Stimulated activated CD4-positive, alpha-beta T cell treated with anti-CD3 and anti-CD28 coated beads, Interleukin-1b, Interleukin-23, amount 100 ng/mL, for 24 hours (primary cell): Measurements from ENCODE around the gene COTL1.

Experiments
- DNase-seq, 4 experiments: peaks; one replicate each; pipeline ENCODE4 v3.0.0-alpha.2; 2020; ENCODE audit warnings: low read depth in 4 of 4, low spot score in 1 of 4

The COTL1 gene

DNA sequence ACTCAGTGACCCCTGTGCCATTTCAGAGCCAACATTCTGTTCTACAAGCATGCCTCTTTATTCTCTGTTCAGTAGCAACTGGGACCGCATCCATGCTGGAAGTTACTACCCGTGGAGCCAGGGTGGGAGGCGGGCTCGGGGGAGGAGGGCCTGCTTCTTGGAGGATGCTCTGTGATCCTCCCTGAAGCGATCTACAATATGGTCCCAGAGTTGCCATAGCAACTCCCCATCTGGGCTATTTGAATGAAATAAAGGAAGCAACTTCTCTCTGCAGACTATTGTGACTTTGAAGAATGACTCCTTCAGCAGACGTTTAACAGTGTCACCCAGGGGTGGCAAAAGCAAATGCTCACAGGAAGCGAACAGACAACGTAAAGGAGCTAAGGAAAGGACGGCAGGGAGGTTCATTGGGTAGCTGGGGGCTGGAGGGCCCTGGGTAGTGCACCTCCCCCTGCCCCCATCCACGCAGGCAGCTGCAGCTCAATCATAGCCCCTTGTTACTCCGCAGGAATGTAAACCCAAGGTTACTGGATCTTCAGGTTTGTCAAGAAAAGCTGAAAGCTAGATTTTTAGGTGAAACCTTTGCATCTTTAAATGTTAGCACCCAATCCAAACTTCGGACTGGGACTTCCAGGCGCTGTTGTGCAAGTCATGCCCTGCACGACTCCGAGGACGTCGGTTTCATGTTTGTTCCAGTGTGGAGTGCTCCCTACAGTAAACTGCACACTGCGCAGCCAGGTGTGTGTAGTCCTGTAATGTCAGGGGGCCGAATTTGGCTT lies 62.3 kb downstream of the COTL1 start:
- DNase-seq = no peak

DNA sequence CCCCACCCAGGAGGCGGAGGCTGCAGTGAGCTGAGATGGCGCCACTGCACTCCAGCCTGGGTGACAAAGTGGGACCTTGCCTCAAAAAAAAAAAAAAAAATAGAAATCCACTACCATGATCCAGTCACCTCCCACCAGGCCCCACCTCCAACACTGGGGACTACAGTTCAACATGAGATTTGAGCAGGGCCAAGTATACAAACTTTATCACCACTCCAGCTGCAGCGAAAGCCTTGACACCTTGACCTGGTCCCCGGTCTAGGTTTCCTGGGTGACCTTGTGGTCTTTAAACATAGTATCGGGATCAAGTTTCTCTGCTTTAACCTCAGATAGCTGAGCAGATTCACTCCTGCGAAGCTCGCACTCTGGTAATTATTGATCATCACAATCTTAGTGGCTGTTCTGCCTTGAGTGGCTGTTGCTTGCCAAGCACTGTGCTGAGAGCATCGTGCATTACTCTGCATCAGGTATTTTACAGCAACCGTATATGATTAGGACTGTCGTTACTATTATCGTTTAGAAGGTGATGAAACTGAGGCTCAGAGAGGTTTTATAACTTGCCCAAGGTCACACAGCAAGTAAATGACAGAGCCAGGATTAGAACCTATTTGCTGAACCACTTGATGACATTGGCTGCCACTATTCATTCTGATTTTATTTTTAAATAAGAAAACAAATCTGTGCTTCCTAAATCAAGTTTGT lies 63.1 kb downstream of the COTL1 start:
- DNase-seq = no peak

DNA sequence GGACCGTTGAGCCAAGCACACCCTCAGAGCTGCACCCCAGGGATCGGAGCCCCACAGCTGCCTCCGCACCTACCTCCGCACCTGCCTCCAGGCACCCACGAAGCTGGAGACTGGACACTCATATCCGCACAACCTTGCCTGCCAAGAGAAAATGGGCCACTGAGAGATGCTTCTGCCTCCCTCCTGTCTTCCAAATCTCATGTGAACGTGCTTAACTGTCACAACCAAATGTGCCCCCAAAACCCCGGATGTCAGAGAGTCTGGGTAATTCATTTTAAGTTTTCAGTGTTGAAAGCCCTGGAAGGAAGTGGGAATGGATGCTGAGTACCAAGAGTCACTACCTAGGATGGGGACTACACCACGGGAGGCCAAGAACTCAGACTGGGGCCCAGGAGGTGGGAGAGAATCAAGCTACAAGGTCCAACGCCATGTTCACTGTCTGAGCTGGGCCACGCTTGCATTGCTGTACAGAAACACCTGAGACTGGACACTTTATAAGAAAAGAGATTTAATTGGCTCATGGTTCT lies 63.9 kb downstream of the COTL1 start:
- no peak for DNase-seq

DNA sequence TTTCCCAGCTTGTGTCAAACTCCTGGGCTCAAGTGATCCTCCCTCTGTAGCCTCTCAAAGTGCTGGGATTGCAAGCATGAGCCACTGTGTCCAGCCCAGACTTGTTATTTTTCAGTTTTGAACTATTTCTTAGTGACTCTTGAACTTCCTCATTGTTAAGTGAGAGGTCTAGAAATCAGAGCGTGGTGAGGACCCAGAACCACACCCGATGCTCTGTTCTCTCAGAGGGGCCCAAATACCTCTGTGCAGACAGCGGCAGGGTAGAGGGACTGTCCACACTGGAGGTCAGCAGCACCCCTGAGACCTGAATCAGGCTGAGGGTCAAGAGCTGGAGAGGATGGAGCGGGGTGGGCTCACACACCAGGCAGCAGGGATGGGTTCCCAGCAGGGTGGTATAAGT lies 65.7 kb downstream of the COTL1 start:
- DNase-seq = no peak

DNA sequence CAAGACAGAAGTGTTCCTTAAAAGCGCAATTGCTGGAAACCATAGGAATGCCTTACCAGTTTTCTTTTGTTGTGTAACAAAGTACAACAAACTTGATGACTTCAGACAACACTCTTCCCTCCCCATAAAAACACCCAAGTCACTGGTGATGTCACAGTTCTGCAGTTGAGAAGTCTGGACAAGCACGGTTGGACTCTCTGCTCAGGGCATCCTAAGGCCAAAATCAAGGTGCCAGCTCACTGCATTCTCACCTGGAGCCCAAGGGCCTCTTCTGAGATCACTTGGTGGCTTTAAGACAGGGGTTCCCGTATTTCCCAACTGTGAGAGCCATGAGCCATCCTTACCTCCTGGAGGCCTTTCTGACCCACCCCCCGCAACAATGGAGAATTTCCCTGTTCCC lies 67.8 kb downstream of the COTL1 start:
- no peak for DNase-seq

DNA sequence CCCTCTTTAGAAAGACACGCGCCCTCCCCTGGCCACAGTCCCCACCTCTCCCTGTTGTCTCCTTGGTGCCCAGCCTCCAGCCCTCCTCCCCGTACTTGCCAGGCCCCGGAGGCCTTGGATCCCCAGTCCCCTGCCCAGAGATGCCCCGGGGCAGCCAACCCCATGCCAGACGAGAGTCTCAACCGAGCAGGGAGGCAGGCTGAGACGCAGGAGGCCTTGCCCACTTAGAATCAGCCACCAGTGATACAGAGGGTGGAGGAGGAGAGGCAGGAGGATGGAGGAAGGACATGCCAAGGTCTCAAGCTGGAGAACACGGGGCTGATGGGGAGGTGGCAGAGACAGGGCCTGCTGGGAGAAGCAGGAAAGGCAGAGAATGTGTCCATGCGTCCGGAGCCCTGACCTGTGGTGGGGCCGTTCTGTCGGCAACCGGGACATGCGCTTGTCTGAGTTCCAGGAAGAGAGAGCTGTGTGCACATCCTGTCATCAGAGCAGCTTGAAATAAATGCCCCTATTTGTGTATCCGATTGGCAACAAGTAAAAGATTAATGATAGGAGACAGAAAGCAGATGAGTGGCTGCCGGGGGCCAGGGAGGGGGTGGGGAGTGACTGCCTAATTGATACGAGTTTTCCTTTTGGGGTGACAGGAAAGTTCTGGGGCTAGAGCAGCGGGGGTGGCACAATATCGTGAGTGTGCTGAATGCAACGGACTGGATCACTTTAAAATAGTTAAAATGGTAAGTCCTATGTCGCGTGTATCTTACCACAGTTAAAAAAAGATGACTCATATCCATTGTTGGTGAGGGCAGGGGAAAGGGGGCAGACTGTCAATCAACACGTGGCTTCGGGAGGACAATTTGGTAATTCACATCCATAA lies 68.7 kb downstream of the COTL1 start:
- DNase-seq = peak in 1 of 4 experiments; percentile 56

GRCh38 chr16:84548508-84548907 lies 69.4 kb downstream of the COTL1 start:
- DNase-seq = no peak

- DNase-seq = peak in 1 of 4 experiments; percentile 43
These were observed 70.3 kb downstream of the COTL1 start for GRCh38 chr16:84547546-84548061.

GRCh38 chr16:84546669-84547545 lies 71.0 kb downstream of the COTL1 start:
- DNase-seq = no peak

GRCh38 chr16:84545114-84545737 lies 72.7 kb downstream of the COTL1 start:
- no peak for DNase-seq

GRCh38 chr16:84544031-84544773 lies 73.7 kb downstream of the COTL1 start:
- no peak for DNase-seq

DNA sequence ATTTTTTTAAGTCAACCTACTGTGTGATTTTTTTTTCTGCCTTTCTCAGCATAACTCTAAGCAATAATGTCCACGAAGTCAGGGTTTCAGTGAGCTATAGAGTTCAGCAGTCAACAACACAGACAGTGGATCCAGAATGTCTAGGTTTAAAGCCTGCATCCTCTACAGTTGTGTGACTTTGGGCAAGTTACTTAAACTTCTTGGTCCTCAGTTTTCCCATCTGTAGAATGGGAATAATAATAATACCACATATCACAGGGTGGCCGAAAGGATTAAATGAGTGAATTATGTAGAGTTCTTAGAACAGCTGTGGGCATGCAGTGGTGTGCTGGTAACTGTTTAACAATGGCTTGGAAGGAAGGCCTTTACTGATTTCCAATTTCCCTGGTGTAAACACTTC lies 74.6 kb downstream of the COTL1 start:
- DNase-seq = no peak

GRCh38 chr16:84541999-84542817 lies 75.7 kb downstream of the COTL1 start:
- DNase-seq = no peak

DNA sequence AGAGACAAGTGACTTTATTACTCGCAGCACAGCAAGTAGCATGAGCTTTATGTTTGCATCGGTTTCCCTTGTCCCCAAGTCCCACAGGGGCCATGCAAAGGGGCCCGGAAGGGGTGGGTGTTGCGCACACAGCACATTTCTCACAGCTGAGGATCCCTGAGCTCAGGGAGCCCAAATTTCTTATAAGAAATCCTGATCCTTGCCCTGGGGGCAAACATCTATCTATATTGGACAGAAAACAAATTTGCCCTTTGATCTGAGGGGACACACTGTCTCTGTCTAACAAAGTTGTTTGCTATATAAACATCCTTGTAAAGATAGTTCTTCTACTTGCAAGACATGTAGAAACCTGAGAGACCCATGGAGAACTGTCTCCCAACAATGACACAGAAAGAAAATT lies 77.7 kb downstream of the COTL1 start:
- no peak for DNase-seq

GRCh38 chr16:84538222-84538840 lies 79.5 kb downstream of the COTL1 start:
- no peak for DNase-seq

- DNase-seq = no peak
These were observed 80.3 kb downstream of the COTL1 start for GRCh38 chr16:84537491-84538151.

GRCh38 chr16:84535851-84536250 lies 82.0 kb downstream of the COTL1 start:
- no peak for DNase-seq
